MM.1S (cell line): ENCODE data around the gene RAB3D.

ENCODE experiments used
- DNase-seq: peaks from one replicate; pipeline ENCODE4 v3.0.0-alpha.2; 2015
- H2AFZ ChIP-seq: fragments of 300-600 bp; sonication (generic); 2 replicates; pipeline ENCODE4 v1.6.0; 2016; ENCODE audit warnings: antibody characterized with exemption, low read length
- H3F3A ChIP-seq: fragments of 300-600 bp; sonication (generic); 2 replicates; pipeline ENCODE4 v1.6.1; 2016; ENCODE audit warnings: mild to moderate bottlenecking, antibody characterized with exemption, low read length, moderate library complexity, mixed read lengths; ENCODE audit not compliant: insufficient read depth
- H3K27ac ChIP-seq: fragments of 300-600 bp; sonication (generic); 2 replicates; pipeline ENCODE4 v1.5.1; 2016; ENCODE audit warnings: mild to moderate bottlenecking, low read length
- H3K27me3 ChIP-seq: fragments of 300-600 bp; sonication (generic); replicated peaks from 2 replicates; pipeline ENCODE4 v1.6.0; 2016; ENCODE audit warnings: low read length; ENCODE audit not compliant: insufficient read depth
- H3K36me3 ChIP-seq: fragments of 300-600 bp; sonication (generic); replicated peaks from 2 replicates; pipeline ENCODE4 v1.6.1; 2016; ENCODE audit warnings: mild to moderate bottlenecking, low read length, mixed read lengths; ENCODE audit not compliant: insufficient read depth
- H3K4me1 ChIP-seq: fragments of 300-600 bp; sonication (generic); 2 replicates; pipeline ENCODE4 v1.6.1; 2016; ENCODE audit warnings: low read length, mixed read lengths
- H3K4me2 ChIP-seq: fragments of 300-600 bp; sonication (generic); 2 replicates; pipeline ENCODE4 v1.6.0; 2016; ENCODE audit warnings: low read depth, low read length
- H3K4me3 ChIP-seq: fragments of 300-600 bp; sonication (generic); 2 replicates; pipeline ENCODE4 v1.5.1; 2016; ENCODE audit warnings: low read length, mixed read lengths
- H3K79me2 ChIP-seq: fragments of 300-600 bp; sonication (generic); 2 replicates; pipeline ENCODE4 v1.6.1; 2016; ENCODE audit warnings: mixed run types, low read length, mixed read lengths
- H3K9ac ChIP-seq: fragments of 300-600 bp; sonication (generic); 2 replicates; pipeline ENCODE4 v1.6.1; 2016; ENCODE audit warnings: low read length, mixed read lengths
- H3K9me2 ChIP-seq: fragments of 300-600 bp; sonication (generic); replicated peaks from 2 replicates; pipeline ENCODE4 v1.6.1; 2016; ENCODE audit warnings: mild to moderate bottlenecking, low read length, mixed read lengths; ENCODE audit not compliant: insufficient read depth
- H3K9me3 ChIP-seq: fragments of 300-600 bp; sonication (generic); replicated peaks from 2 replicates; pipeline ENCODE4 v1.6.1; 2016; ENCODE audit warnings: mild to moderate bottlenecking, low read length, mixed read lengths; ENCODE audit not compliant: insufficient read depth
- H4K20me1 ChIP-seq: fragments of 300-600 bp; sonication (generic); 2 replicates; pipeline ENCODE4 v1.6.1; 2016; ENCODE audit warnings: mild to moderate bottlenecking, low read length, moderate library complexity, mixed read lengths; ENCODE audit not compliant: insufficient read depth
- CTCF ChIP-seq: fragments of 300-600 bp; sonication (generic); IDR thresholded peaks from 2 replicates; pipeline ENCODE4 v1.5.1; 2016; ENCODE audit warnings: antibody characterized with exemption, low read length, mixed read lengths
- EZH2 ChIP-seq: fragments of 300-600 bp; sonication (generic); optimal IDR thresholded peaks from 2 replicates; pipeline ENCODE3; 2017; ENCODE audit warnings: low read depth, mild to moderate bottlenecking, antibody characterized with exemption, low read length, mixed read lengths
- EZH2phosphoT487 ChIP-seq: fragments of 300-600 bp; sonication (generic); IDR thresholded peaks from 2 replicates; pipeline ENCODE4 v1.6.1; 2018; ENCODE audit warnings: antibody characterized with exemption, low read length

RAB3D gene

GRCh38 chr19:11364935-11365334 lies 25.5 kb upstream of the RAB3D start:
- Histone ChIP-seq H3K4me1 (no peaks in the 10 kb centered on the region), H3K27ac (no peak overlapping the region), H3K79me2 (no peaks in the 10 kb centered on the region), H3K9me2 (no peaks in the 10 kb centered on the region), H3K27me3 (no peaks in the 10 kb centered on the region), H2AFZ (no peak overlapping the region), H3K36me3 (no peaks in the 10 kb centered on the region), H3K9me3 (no peaks in the 10 kb centered on the region), H3F3A (no peaks in the 10 kb centered on the region), H3K4me3 (no peak overlapping the region), H3K9ac (no peak overlapping the region), H3K4me2 (no peak overlapping the region), H4K20me1 (no peaks in the 10 kb centered on the region)
- TF ChIP-seq CTCF (no peak), EZH2phosphoT487 (no peak), EZH2 (no peak)
- DNase-seq: no peak

- H3K79me2 ChIP-seq: no peaks in the 10 kb centered on the region
- no peak overlapping the region for H3K4me2 ChIP-seq
- H3K27me3 ChIP-seq: peaks cover 2% of the 10 kb centered on the region; the same call in 1 of the 2 replicates
- TF ChIP-seq CTCF (no peak), EZH2 (no peak), EZH2phosphoT487 (no peak)
- H3K27ac ChIP-seq: no peak overlapping the region
- no peak for DNase-seq
- no peaks in the 10 kb centered on the region for H3K9me3 ChIP-seq
- H2AFZ ChIP-seq: no peak overlapping the region
- H3K4me3 ChIP-seq: no peak overlapping the region
- H3K9ac ChIP-seq: no peak overlapping the region
- H3F3A ChIP-seq: no peaks in the 10 kb centered on the region
- no peaks in the 10 kb centered on the region for H3K36me3 ChIP-seq
- H4K20me1 ChIP-seq: no peaks in the 10 kb centered on the region
- H3K4me1 ChIP-seq: no peaks in the 10 kb centered on the region
- H3K9me2 ChIP-seq: no peaks in the 10 kb centered on the region
These were observed 24.9 kb upstream of the RAB3D start for GRCh38 chr19:11364296-11364904.

- H4K20me1 ChIP-seq: no peaks in the 10 kb centered on the region
These were observed 24.4 kb upstream of the RAB3D start for GRCh38 chr19:11363881-11364280.

More at GRCh38 chr19:11363881-11364280, 24.4 kb upstream of the RAB3D start:
- no peaks in the 10 kb centered on the region for H3K9me2 ChIP-seq
- DNase-seq: no peak
- H3K4me3 ChIP-seq: no peak overlapping the region
- H3F3A ChIP-seq: no peaks in the 10 kb centered on the region
- H3K9me3 ChIP-seq: no peaks in the 10 kb centered on the region
- H3K27me3 ChIP-seq: peaks cover 7% of the 10 kb centered on the region; the same call in 1 of the 2 replicates
- TF ChIP-seq EZH2 (no peak), CTCF (no peak), EZH2phosphoT487 (no peak)
- H3K79me2 ChIP-seq: no peaks in the 10 kb centered on the region
- H3K4me2 ChIP-seq: no peak overlapping the region
- H2AFZ ChIP-seq: no peak overlapping the region
- no peaks in the 10 kb centered on the region for H3K36me3 ChIP-seq
- no peak overlapping the region for H3K27ac ChIP-seq
- H3K4me1 ChIP-seq: no peaks in the 10 kb centered on the region
- H3K9ac ChIP-seq: no peak overlapping the region
